GM03348 (cell line): ENCODE data around the gene TLE1.
A peak's percentile ranks its signal among the peaks of the same experiment; 100 is the strongest.
"Not testable (repeated sequence)": the region's sequence is repeated elsewhere in the genome, so short reads cannot be mapped to it uniquely, and the experiment has no call there.

Experiments used
- DNase-seq: peaks from one replicate; pipeline ENCODE4 v3.0.0; 2012; ENCODE audit warnings: low spot score

Gene TLE1

GRCh38 chr9:81652058-81652687 is 37.2 kb downstream of the TLE1 start:
- DNase-seq, result no peak

- no peak for DNase-seq
Measured at GRCh38 chr9:81650586-81651515, 38.5 kb downstream of the TLE1 start.

GRCh38 chr9:81649475-81650240 is 39.7 kb downstream of the TLE1 start:
- DNase-seq, result no peak

GRCh38 chr9:81648891-81649290 is 40.5 kb downstream of the TLE1 start:
- DNase-seq, result no peak

- no peak for DNase-seq
Measured at GRCh38 chr9:81646337-81646736, 43.0 kb downstream of the TLE1 start.

- DNase-seq, result not testable (repeated sequence)
Measured at GRCh38 chr9:81644513-81644912, 44.8 kb downstream of the TLE1 start.

GRCh38 chr9:81637276-81637675 is 52.1 kb downstream of the TLE1 start:
- no peak for DNase-seq

- DNase-seq, result no peak
Measured at GRCh38 chr9:81636255-81636599, 53.1 kb downstream of the TLE1 start.

GRCh38 chr9:81635521-81636254 is 53.7 kb downstream of the TLE1 start:
- DNase-seq, result peak; percentile 72

GRCh38 chr9:81634915-81635516 is 54.3 kb downstream of the TLE1 start:
- DNase-seq, result peak; percentile 44

- DNase-seq, result no peak
Measured at GRCh38 chr9:81633952-81634854, 55.1 kb downstream of the TLE1 start.

GRCh38 chr9:81632599-81632998 is 56.7 kb downstream of the TLE1 start:
- DNase-seq, result peak; percentile 48

GRCh38 chr9:81631218-81631745 is 58.1 kb downstream of the TLE1 start:
- DNase-seq, result no peak

- DNase-seq, result no peak
Measured at GRCh38 chr9:81629440-81629839, 59.9 kb downstream of the TLE1 start.

- DNase-seq, result no peak
Measured at GRCh38 chr9:81628897-81629296, 60.5 kb downstream of the TLE1 start.

GRCh38 chr9:81627481-81627880 is 61.9 kb downstream of the TLE1 start:
- DNase-seq, result no peak

GRCh38 chr9:81626511-81626910 is 62.8 kb downstream of the TLE1 start:
- no peak for DNase-seq

- DNase-seq, result no peak
Measured at GRCh38 chr9:81625969-81626368, 63.4 kb downstream of the TLE1 start.

- DNase-seq, result no peak
Measured at GRCh38 chr9:81623778-81624177, 65.6 kb downstream of the TLE1 start.
